Smooth muscle cell (in vitro differentiated cells): ENCODE data around the gene CRB1. TPM values are rescaled to one million over a fixed set of nuclear protein-coding genes. Genes with fewer than 3 reads are reported as not detected.

Experiments
- DNase-seq: peaks from one replicate; lab custom pipeline; 2025; ENCODE audit not compliant: unreplicated experiment; lab: John Stamatoyannopoulos, UW
- H2AFZ ChIP-seq: fragments of 200-600 bp; sonication (generic); 2 replicates; pipeline ENCODE4 v1.6.0; 2016; ENCODE audit warnings: antibody characterized with exemption, low read depth, mild to moderate bottlenecking
- H3F3A ChIP-seq: fragments of 200-600 bp; sonication (generic); 2 replicates; pipeline ENCODE4 v1.6.0; 2017; ENCODE audit warnings: antibody characterized with exemption, low read depth
- H3K27ac ChIP-seq: fragments of 200-600 bp; sonication (generic); 2 replicates; pipeline ENCODE4 v1.5.1; 2016; ENCODE audit warnings: low read depth, mild to moderate bottlenecking
- H3K27me3 ChIP-seq: fragments of 200-600 bp; sonication (generic); 2 replicates; pipeline ENCODE4 v1.6.1; 2016; ENCODE audit warnings: low read depth, mild to moderate bottlenecking
- H3K36me3 ChIP-seq: fragments of 200-600 bp; sonication (generic); 2 replicates; pipeline ENCODE4 v1.5.1; 2016; ENCODE audit warnings: low read depth
- H3K4me1 ChIP-seq: fragments of 200-600 bp; sonication (generic); 2 replicates; pipeline ENCODE4 v1.5.1; 2016; ENCODE audit warnings: low read depth
- H3K4me2 ChIP-seq: fragments of 200-600 bp; sonication (generic); 2 replicates; pipeline ENCODE4 v1.6.0; 2016; ENCODE audit warnings: mild to moderate bottlenecking
- H3K4me3 ChIP-seq: fragments of 200-600 bp; sonication (generic); 2 replicates; pipeline ENCODE4 v1.5.1; 2016; ENCODE audit warnings: mild to moderate bottlenecking
- H3K79me2 ChIP-seq: fragments of 200-600 bp; sonication (generic); 2 replicates; pipeline ENCODE4 v1.6.0; 2016; ENCODE audit warnings: low read depth, mild to moderate bottlenecking
- H3K9ac ChIP-seq: fragments of 200-600 bp; sonication (generic); 2 replicates; pipeline ENCODE4 v1.6.0; 2016; ENCODE audit warnings: low read depth
- H3K9me3 ChIP-seq: fragments of 200-600 bp; sonication (generic); replicated peaks from 2 replicates; pipeline ENCODE4 v1.5.1; 2016; ENCODE audit warnings: low read depth
- H4K20me1 ChIP-seq: fragments of 200-600 bp; sonication (generic); 2 replicates; pipeline ENCODE4 v1.6.0; 2016; ENCODE audit warnings: low read depth
- WGBS: methylation state at CpG from one replicate; pipeline ENCODE4 v1.1.7; 2016; ENCODE audit warnings: low lambda C conversion rate; 5-methylcytosine and 5-hydroxymethylcytosine counted together
- polyA plus RNA-seq: library from polyadenylated mRNA; unstranded; fragments of >200 nt; fragmentation: Nextera tagmentation; extraction: Ambion mirVana; gene quantifications from 2 replicates; pipeline ENCODE4 v1.2.1, GENCODE V29; 2016
- total RNA-seq: library from RNA; depleted of rRNA; stranded (reverse); fragments of >200 nt; gene quantifications from 2 replicates; pipeline ENCODE4 v1.2.3, GENCODE V29; 2014
- TF ChIP-seq, protein P1 (sequence below): fragments of 200-600 bp; sonication (generic); IDR thresholded peaks from 2 replicates; pipeline ENCODE4 v1.5.1; 2017; ENCODE audit warnings: borderline replicate concordance, mild to moderate bottlenecking, antibody characterized with exemption; ENCODE audit not compliant: insufficient read depth, poor library complexity, severe bottlenecking

CRB1 gene
- total and polyA plus RNA-seq, 2 experiments from 2014 or later, result under 0.01 TPM; not detected in 1

- H3K9me3 ChIP-seq, result no peaks in the 10 kb centered on the region
- H3K4me2 ChIP-seq, result peak overlapping the region; percentile 7
Observed at GRCh38 chr1:197441999-197442414, 174.0 kb downstream of the CRB1 start.

DNA sequence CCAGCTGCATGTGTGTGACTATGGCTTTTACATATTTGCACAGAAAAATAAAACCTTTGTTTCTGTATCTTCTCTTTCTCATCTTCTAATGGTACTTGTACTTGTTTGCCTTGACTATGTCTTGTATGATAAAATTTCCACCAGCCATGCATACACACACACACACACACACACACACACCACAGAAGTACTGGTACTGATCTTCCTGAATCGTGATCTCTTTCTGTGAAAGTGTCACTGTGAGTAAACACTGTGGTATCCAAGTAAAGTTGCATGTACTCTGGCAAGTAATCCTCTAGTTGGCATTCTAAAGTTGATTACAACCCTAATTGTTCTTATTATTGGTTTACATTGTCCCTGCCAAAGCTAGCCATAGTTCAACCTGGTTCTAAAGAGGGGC, 176.7 kb downstream of the CRB1 start:
- H3K36me3 ChIP-seq, result no peaks in the 10 kb centered on the region
- DNase-seq, result no peak
- WGBS, result 27% methylated on average over 1 of the region's 1 CpG
- H3K79me2 ChIP-seq, result no peaks in the 10 kb centered on the region
- TF ChIP-seq, protein P1, sequence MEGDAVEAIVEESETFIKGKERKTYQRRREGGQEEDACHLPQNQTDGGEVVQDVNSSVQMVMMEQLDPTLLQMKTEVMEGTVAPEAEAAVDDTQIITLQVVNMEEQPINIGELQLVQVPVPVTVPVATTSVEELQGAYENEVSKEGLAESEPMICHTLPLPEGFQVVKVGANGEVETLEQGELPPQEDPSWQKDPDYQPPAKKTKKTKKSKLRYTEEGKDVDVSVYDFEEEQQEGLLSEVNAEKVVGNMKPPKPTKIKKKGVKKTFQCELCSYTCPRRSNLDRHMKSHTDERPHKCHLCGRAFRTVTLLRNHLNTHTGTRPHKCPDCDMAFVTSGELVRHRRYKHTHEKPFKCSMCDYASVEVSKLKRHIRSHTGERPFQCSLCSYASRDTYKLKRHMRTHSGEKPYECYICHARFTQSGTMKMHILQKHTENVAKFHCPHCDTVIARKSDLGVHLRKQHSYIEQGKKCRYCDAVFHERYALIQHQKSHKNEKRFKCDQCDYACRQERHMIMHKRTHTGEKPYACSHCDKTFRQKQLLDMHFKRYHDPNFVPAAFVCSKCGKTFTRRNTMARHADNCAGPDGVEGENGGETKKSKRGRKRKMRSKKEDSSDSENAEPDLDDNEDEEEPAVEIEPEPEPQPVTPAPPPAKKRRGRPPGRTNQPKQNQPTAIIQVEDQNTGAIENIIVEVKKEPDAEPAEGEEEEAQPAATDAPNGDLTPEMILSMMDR, result no peak
- no peak overlapping the region for H3K9ac ChIP-seq
- peaks cover 4% of the 10 kb centered on the region for H3K4me1 ChIP-seq
- no peak overlapping the region for H3K4me2 ChIP-seq
- H3K27me3 ChIP-seq, result no peaks in the 10 kb centered on the region
- no peak overlapping the region for H2AFZ ChIP-seq
- no peaks in the 10 kb centered on the region for H3F3A ChIP-seq
- H3K27ac ChIP-seq, result no peak overlapping the region
- no peaks in the 10 kb centered on the region for H4K20me1 ChIP-seq
- H3K9me3 ChIP-seq, result no peaks in the 10 kb centered on the region
- H3K4me3 ChIP-seq, result no peak overlapping the region

More at GRCh38 chr1:197441999-197442414, 174.0 kb downstream of the CRB1 start:
- no peaks in the 10 kb centered on the region for H3K79me2 ChIP-seq
- H3K4me1 ChIP-seq, result peaks cover 4% of the 10 kb centered on the region
- no peaks in the 10 kb centered on the region for H3K27me3 ChIP-seq
- peak overlapping the region; percentile 67 for H2AFZ ChIP-seq
- no peaks in the 10 kb centered on the region for H3F3A ChIP-seq
- DNase-seq, result no peak
- TF ChIP-seq, protein P1, result no peak
- H4K20me1 ChIP-seq, result no peaks in the 10 kb centered on the region
- H3K4me3 ChIP-seq, result no peak overlapping the region
- H3K27ac ChIP-seq, result no peak overlapping the region
- 28% methylated on average over 8 of the region's 8 CpGs for WGBS
- no peaks in the 10 kb centered on the region for H3K36me3 ChIP-seq
- H3K9ac ChIP-seq, result no peak overlapping the region

DNA sequence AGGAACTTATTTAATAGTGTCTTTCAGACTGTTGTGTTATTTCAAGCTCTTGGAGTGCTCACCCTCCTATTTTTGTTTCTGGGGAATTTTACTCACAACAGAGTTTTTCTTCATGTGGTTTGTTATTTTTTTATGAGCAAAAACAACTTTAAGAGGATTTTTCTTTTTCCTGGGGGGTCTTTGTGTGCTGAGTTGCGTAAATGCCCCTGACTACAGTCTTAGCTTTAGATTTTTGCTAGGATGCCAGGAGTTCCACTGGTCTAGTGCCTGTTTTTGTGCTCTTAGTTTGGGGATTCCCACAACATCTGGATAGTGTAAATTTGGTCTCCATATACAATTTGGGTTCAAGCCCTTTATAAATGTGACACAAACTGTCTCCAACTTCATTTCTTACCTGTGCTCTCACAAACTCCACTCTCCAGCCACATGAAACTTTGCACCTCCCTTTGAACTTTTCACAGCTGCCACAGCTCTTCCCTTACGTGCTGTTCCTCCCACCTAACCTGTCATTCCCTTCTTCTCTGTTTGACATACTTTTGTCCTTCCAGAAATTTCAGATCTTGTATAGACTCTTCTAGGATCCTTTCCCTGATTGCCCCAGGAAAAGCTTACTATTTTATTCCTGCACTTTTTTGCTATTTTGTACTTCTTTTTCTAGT, 180.2 kb downstream of the CRB1 start:
- Histone ChIP-seq H3K9ac (no peak overlapping the region), H2AFZ (no peak overlapping the region), H3K27me3 (no peaks in the 10 kb centered on the region), H3K4me1 (no peaks in the 10 kb centered on the region), H3K36me3 (no peaks in the 10 kb centered on the region), H4K20me1 (no peaks in the 10 kb centered on the region), H3K27ac (no peak overlapping the region), H3K9me3 (no peaks in the 10 kb centered on the region), H3F3A (no peaks in the 10 kb centered on the region), H3K4me3 (no peak overlapping the region), H3K4me2 (no peak overlapping the region), H3K79me2 (no peaks in the 10 kb centered on the region)
- no peak for DNase-seq
- 82% methylated on average over 2 of the region's 2 CpGs for WGBS
- TF ChIP-seq, protein P1, result no peak

- no peaks in the 10 kb centered on the region for H3K36me3 ChIP-seq
- H3K4me1 ChIP-seq, result no peaks in the 10 kb centered on the region
- H3K9me3 ChIP-seq, result no peaks in the 10 kb centered on the region
- H2AFZ ChIP-seq, result no peak overlapping the region
- H3K27ac ChIP-seq, result no peak overlapping the region
- no peaks in the 10 kb centered on the region for H3K27me3 ChIP-seq
- TF ChIP-seq, protein P1, result no peak
- no peaks in the 10 kb centered on the region for H4K20me1 ChIP-seq
- no peaks in the 10 kb centered on the region for H3K79me2 ChIP-seq
- DNase-seq, result no peak
- WGBS, result 91% methylated on average over 5 of the region's 5 CpGs
- H3K9ac ChIP-seq, result no peak overlapping the region
- H3K4me2 ChIP-seq, result no peak overlapping the region
- no peak overlapping the region for H3K4me3 ChIP-seq
- no peaks in the 10 kb centered on the region for H3F3A ChIP-seq
Observed at GRCh38 chr1:197451381-197451780, 183.3 kb downstream of the CRB1 start.
